Nephron (organoid): ENCODE measurements around the gene EFNA3.

Experiments used
- H3K27ac Mint-ChIP-seq, 3 experiments: 2 replicates each; pipeline ENCODE4 v1.8.0; 2020; ENCODE audit warnings: mixed read lengths in 3 of 3, mild to moderate bottlenecking in 2 of 3, moderate library complexity in 1 of 3
- H3K27me3 Mint-ChIP-seq: 2 replicates; pipeline ENCODE4 v1.8.0; 2021; ENCODE audit warnings: low read depth, mild to moderate bottlenecking, moderate library complexity, mixed read lengths
- H3K36me3 Mint-ChIP-seq: 2 replicates; pipeline ENCODE4 v1.8.0; 2020; ENCODE audit warnings: low read depth, mixed read lengths
- H3K4me1 Mint-ChIP-seq: 2 replicates; pipeline ENCODE4 v1.8.0; 2020; ENCODE audit warnings: mixed read lengths
- H3K4me3 Mint-ChIP-seq, 3 experiments: 2 replicates each; pipeline ENCODE4 v1.8.0; 2020; ENCODE audit warnings: mild to moderate bottlenecking in 3 of 3, mixed read lengths in 3 of 3, moderate library complexity in 2 of 3
- H3K9me3 Mint-ChIP-seq: 2 replicates; pipeline ENCODE4 v1.8.0; 2020; ENCODE audit warnings: mixed read lengths
- TF ChIP-seq, protein P1 (sequence below), 3 experiments: fragments of 200-600 bp; sonication (generic); IDR thresholded peaks; one replicate each; pipeline ENCODE4 v1.5.0; 2021; ENCODE audit warnings: antibody characterized with exemption in 3 of 3; ENCODE audit not compliant: unreplicated experiment in 3 of 3

The EFNA3 gene

DNA sequence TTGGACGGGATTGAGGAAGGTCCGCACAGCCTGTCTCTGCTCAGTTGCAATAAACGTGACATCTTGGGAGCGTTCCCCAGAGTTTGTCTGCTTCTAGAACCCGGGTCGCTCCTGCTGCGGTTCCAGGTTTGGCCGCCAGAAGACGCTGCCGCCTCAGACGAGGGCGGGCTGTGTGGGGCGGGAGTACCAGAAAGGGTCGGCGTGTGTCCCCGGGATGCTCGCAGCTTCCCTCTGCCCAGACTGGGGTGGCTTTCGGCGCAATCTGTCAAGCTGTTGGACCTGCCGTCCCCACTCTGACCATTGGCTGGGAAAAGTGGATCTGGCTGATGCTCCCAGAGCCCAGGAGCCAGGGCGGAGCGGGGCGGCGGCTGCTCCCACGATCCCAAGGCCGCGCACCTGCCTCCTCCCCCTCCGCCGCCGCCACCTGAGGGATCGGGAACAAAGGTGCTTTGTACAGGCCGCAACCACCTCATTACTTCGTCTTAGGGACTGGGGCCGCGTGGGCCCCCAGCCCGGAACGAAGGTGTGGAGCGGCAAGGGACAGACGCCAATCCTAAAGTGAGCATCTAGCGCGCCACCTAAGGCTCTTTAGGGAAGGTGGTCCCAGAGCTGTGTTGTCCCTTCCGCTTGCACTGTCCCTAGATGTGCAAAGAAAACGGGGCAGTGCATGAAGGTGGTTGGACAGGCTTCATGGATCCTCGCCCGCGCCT, 15.8 kb upstream of the EFNA3 start:
- Mint-ChIP-seq H3K4me3 (peak overlapping the region; percentile 86 to 87 (median 86)), H3K36me3 (peaks cover 12% of the 10 kb centered on the region), H3K27ac (peak overlapping the region in 2 of 3 experiments; percentile 66 to 90), H3K27me3 (peaks cover 17% of the 10 kb centered on the region), H3K4me1 (peaks cover 32% of the 10 kb centered on the region), H3K9me3 (no peaks in the 10 kb centered on the region)
- TF ChIP-seq, protein P1, sequence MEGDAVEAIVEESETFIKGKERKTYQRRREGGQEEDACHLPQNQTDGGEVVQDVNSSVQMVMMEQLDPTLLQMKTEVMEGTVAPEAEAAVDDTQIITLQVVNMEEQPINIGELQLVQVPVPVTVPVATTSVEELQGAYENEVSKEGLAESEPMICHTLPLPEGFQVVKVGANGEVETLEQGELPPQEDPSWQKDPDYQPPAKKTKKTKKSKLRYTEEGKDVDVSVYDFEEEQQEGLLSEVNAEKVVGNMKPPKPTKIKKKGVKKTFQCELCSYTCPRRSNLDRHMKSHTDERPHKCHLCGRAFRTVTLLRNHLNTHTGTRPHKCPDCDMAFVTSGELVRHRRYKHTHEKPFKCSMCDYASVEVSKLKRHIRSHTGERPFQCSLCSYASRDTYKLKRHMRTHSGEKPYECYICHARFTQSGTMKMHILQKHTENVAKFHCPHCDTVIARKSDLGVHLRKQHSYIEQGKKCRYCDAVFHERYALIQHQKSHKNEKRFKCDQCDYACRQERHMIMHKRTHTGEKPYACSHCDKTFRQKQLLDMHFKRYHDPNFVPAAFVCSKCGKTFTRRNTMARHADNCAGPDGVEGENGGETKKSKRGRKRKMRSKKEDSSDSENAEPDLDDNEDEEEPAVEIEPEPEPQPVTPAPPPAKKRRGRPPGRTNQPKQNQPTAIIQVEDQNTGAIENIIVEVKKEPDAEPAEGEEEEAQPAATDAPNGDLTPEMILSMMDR (IDR thresholded peaks at IDR 0.05; ENCODE audit: unreplicated experiment in 3 of 3) = peak; percentile 82 to 93 (median 92)

DNA sequence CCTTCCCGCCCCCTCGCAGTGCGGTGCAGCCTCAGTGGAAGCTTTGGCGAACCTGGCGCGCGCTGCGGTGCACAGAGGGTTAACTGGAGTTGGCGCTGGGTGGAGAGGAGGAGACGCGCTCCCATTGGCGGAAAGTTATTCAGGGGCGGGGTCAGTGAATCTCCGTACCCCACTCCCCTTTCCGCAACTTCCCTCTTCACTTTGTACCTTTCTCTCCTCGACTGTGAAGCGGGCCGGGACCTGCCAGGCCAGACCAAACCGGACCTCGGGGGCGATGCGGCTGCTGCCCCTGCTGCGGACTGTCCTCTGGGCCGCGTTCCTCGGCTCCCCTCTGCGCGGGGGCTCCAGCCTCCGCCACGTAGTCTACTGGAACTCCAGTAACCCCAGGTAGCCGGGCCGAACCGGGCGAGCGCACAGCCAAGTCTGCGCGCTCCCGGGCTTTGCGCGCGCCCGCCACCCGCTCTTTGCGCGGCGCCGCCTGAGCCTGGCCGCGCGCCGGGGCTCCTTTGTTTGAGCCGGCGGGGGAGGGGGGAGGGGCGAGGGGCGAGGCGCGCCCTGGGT, 15.0 kb upstream of the EFNA3 start, which contains the start of gene EFNA4:
Gene EFNA4 (plus strand): TSS at position 191 of the 561 bp plus-strand sequence. CDS start 84 bp downstream, at position 275.
- peaks cover 32% of the 10 kb centered on the region for H3K4me1 Mint-ChIP-seq

DNA sequence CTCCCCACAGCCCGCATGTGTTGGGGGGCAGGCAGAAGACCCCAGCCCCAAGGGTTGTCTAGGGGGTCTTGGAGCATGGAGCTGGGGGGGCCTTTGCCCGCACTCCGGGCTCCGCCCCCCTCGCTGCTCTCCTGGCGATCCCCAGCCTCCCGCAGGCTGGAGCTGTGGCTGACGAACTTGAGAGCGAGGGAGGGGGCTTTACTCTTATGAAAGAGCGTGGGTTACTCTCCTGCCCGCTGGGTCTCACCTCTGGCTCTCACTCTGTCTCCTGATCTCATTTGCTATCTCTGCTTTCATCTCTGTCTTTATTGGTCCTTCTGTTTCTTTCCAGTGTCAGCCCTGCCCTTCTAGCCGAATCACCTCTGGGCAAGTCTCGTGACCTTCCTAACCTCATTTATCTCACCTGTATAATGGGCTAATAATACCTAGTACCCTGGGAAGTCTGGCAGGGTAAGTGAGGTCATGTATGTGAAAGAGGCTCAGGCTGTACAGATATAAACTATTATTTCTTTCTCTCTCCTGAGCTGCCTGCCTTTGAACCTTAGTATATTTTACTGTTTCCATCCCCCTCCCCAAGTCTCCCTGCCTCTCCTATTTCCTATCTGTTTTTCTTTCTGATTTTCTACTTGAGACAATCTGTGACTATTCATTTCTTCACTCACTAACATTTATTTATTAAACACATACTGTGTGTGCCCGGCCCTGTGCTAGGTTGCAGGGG, 14.4 kb upstream of the EFNA3 start:
- TF ChIP-seq, protein P1 (IDR thresholded peaks at IDR 0.05; ENCODE audit: unreplicated experiment in 3 of 3) = no peak
- H3K27me3 Mint-ChIP-seq = peaks cover 17% of the 10 kb centered on the region
- H3K36me3 Mint-ChIP-seq = peaks cover 17% of the 10 kb centered on the region
- peaks cover 32% of the 10 kb centered on the region for H3K4me1 Mint-ChIP-seq
- no peaks in the 10 kb centered on the region for H3K9me3 Mint-ChIP-seq
- H3K4me3 Mint-ChIP-seq = peak overlapping the region; percentile 86 to 92 (median 89)
- peak overlapping the region; percentile 13 to 88 (median 69) for H3K27ac Mint-ChIP-seq

More for the DNA sequence above, 15.0 kb upstream of the EFNA3 start, which contains the start of gene EFNA4:
- peaks cover 16% of the 10 kb centered on the region for H3K36me3 Mint-ChIP-seq
- TF ChIP-seq, protein P1 (IDR thresholded peaks at IDR 0.05; ENCODE audit: unreplicated experiment in 3 of 3) = no peak
- peak within 1 kb of the TSS; percentile 86 to 92 (median 89) for H3K4me3 Mint-ChIP-seq
- H3K27me3 Mint-ChIP-seq = peaks cover 17% of the 10 kb centered on the region
- H3K9me3 Mint-ChIP-seq = no peaks in the 10 kb centered on the region
- peak within 1 kb of the TSS; percentile 13 to 90 (median 69) for H3K27ac Mint-ChIP-seq

DNA sequence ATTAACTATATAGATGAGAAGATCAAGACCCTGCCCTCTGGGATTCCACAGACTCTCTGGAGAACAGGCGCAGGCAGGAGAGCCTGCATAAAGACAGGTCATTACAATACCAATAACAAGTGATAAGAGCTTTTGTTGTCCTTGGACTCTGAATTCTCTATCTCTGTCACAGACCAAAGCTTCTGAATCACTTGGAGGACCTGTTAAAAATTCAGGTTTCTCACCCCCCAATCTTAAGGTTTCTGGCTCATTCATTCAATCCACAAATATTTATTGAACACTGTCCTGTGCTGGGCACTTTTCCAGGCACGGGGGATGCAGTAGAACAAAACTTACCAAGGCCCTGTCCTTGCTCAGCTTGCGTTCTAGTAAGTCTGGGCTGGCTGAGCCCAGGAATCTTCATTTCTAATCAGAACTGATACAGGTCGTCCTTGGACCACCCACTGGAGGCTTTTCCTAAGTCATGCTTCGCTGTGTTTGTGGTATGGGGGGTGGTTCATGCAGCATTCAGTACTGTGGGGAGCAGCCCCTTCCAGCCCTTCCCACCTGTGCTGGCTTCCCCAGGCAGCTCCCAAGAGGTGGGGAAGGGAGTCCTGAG, 13.7 kb upstream of the EFNA3 start:
- Mint-ChIP-seq H3K4me3 (peak overlapping the region; percentile 86 to 92 (median 89)), H3K27me3 (peaks cover 17% of the 10 kb centered on the region), H3K36me3 (peaks cover 17% of the 10 kb centered on the region), H3K27ac (peak overlapping the region; percentile 13 to 88 (median 69)), H3K4me1 (peaks cover 32% of the 10 kb centered on the region), H3K9me3 (no peaks in the 10 kb centered on the region)
- TF ChIP-seq, protein P1 (IDR thresholded peaks at IDR 0.05; ENCODE audit: unreplicated experiment in 3 of 3) = no peak

DNA sequence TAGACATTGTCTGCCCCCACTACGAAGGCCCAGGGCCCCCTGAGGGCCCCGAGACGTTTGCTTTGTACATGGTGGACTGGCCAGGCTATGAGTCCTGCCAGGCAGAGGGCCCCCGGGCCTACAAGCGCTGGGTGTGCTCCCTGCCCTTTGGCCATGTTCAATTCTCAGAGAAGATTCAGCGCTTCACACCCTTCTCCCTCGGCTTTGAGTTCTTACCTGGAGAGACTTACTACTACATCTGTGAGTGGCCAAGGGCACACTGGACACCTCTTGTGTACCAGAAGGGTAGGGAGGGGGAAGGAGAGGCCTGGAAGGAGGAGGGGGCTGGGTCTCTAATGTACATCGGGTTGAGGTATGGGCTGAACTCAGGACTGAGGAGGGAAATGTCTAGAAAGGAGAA, 11.9 kb upstream of the EFNA3 start:
- Mint-ChIP-seq H3K36me3 (peaks cover 17% of the 10 kb centered on the region), H3K4me1 (peaks cover 37% of the 10 kb centered on the region), H3K9me3 (no peaks in the 10 kb centered on the region), H3K27ac (no peak overlapping the region), H3K27me3 (peaks cover 17% of the 10 kb centered on the region), H3K4me3 (peak overlapping the region in 2 of 3 experiments; percentile 34 to 71)
- TF ChIP-seq, protein P1 (IDR thresholded peaks at IDR 0.05; ENCODE audit: unreplicated experiment in 3 of 3) = no peak
